Esophagus muscularis mucosa (tissue), 4 donors: Measurements from ENCODE around the gene POLR2M. TPM values are rescaled to one million over a fixed set of nuclear protein-coding genes. Genes with fewer than 3 reads are reported as not detected.

Experiments
- DNase-seq: peaks from one replicate; pipeline ENCODE4 v3.0.0-alpha.2; 2017; ENCODE audit errors: extremely low spot score
- H3K27ac ChIP-seq, 4 donors: fragments of 200-600 bp; sonication (generic); replicated peaks in 1 of 4; 1 replicate in 3 of 4; 2 replicates in 1 of 4; pipeline ENCODE4 v1.5.1; 2016 to 2019; ENCODE audit warnings: mild to moderate bottlenecking in 1 of 4
- H3K27me3 ChIP-seq, 4 donors: fragments of 200-600 bp; sonication (generic); one replicate each; pipeline versions ENCODE4 v1.5.1 to v1.6.0; 2016 to 2019
- H3K36me3 ChIP-seq, 4 donors: fragments of 200-600 bp; sonication (generic); one replicate each; pipeline ENCODE4 v1.5.1; 2016 to 2019
- H3K4me1 ChIP-seq, 4 donors: fragments of 200-600 bp; sonication (generic); one replicate each; pipeline ENCODE4 v1.5.1; 2016 to 2019
- H3K4me3 ChIP-seq, 4 donors: fragments of 200-600 bp; sonication (generic); 1 replicate in 2 of 4; 2 replicates in 2 of 4; pipeline ENCODE4 v1.5.1; 2016 to 2019; ENCODE audit warnings: mild to moderate bottlenecking in 4 of 4, moderate library complexity in 1 of 4
- H3K9me3 ChIP-seq, 4 donors: fragments of 200-600 bp; sonication (generic); 1 replicate in 3 of 4; 2 replicates in 1 of 4; pipeline ENCODE4 v1.5.1; 2016 to 2019
- EP300 ChIP-seq: sonication (generic); formaldehyde crosslinking; IDR thresholded peaks from one replicate; pipeline ENCODE4 v1.6.1; 2017; ENCODE audit warnings: antibody characterized with exemption
- POLR2A ChIP-seq: fragments of 450-650 bp; IDR thresholded peaks from one replicate; pipeline ENCODE4 v1.6.1; 2017; ENCODE audit warnings: antibody characterized with exemption, moderate library complexity, mild to moderate bottlenecking, low read depth
- POLR2AphosphoS5 ChIP-seq, 2 donors: sonication (generic); formaldehyde crosslinking; IDR thresholded peaks; one replicate each; pipeline ENCODE4 v1.6.1; 2017; ENCODE audit warnings: antibody characterized with exemption in 2 of 2
- WGBS: methylation state at CpG from one replicate; pipeline ENCODE4 v1.1.5; 2018; 5-methylcytosine and 5-hydroxymethylcytosine counted together
- intact Hi-C: fragments of 100-400 bp; cut with DNase I; formaldehyde crosslinking; loops from one replicate; pipeline ENCODE4 v1.15.1; 2023
- total RNA-seq, 4 donors: library from RNA; depleted of rRNA; stranded (reverse); fragments of >200 nt; gene quantifications; one replicate each; pipeline versions ENCODE4 v1.1.0 to v1.2.1, GENCODE V29; 2016
- TF ChIP-seq, protein P1 (sequence below), 3 experiments: fragments of 200-600 bp in 2 of 3; fragments of 450-650 bp in 1 of 3; sonication (generic) in 2 of 3; IDR thresholded peaks; one replicate each; pipeline ENCODE4 v1.5.1; 2017 to 2019; ENCODE audit warnings: antibody characterized with exemption in 3 of 3, mild to moderate bottlenecking in 2 of 3, moderate library complexity in 1 of 3

POLR2M gene
- total RNA-seq, 4 donors from 2014 or later: 133 to 799 (median 379) TPM

- H3K4me3 ChIP-seq: no peak overlapping the region
- no peaks in the 10 kb centered on the region for H3K27me3 ChIP-seq
- no peaks in the 10 kb centered on the region for H3K4me1 ChIP-seq
- no peak overlapping the region for H3K27ac ChIP-seq
- no peaks in the 10 kb centered on the region for H3K9me3 ChIP-seq
- DNase-seq: no peak
- H3K36me3 ChIP-seq: no peaks in the 10 kb centered on the region
- TF ChIP-seq, protein P1, sequence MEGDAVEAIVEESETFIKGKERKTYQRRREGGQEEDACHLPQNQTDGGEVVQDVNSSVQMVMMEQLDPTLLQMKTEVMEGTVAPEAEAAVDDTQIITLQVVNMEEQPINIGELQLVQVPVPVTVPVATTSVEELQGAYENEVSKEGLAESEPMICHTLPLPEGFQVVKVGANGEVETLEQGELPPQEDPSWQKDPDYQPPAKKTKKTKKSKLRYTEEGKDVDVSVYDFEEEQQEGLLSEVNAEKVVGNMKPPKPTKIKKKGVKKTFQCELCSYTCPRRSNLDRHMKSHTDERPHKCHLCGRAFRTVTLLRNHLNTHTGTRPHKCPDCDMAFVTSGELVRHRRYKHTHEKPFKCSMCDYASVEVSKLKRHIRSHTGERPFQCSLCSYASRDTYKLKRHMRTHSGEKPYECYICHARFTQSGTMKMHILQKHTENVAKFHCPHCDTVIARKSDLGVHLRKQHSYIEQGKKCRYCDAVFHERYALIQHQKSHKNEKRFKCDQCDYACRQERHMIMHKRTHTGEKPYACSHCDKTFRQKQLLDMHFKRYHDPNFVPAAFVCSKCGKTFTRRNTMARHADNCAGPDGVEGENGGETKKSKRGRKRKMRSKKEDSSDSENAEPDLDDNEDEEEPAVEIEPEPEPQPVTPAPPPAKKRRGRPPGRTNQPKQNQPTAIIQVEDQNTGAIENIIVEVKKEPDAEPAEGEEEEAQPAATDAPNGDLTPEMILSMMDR (IDR thresholded peaks at IDR 0.05): no peak
- TF ChIP-seq POLR2AphosphoS5 (IDR thresholded peaks at IDR 0.05) (no peak), EP300 (no peak), POLR2A (no peak)
- intact Hi-C loops: loop anchor here (10.0 kb wide), 1 partner anchor 325 kb away; the partner anchor contains the start of gene ALDH1A2
- 93% methylated on average over 4 of the region's 4 CpGs for WGBS
These were observed 33.5 kb downstream of the POLR2M start for GRCh38 chr15:57740048-57740447.

- Histone ChIP-seq H3K4me1 (no peaks in the 10 kb centered on the region), H3K27ac (no peak overlapping the region), H3K4me3 (no peak overlapping the region), H3K27me3 (no peaks in the 10 kb centered on the region), H3K9me3 (no peaks in the 10 kb centered on the region), H3K36me3 (no peaks in the 10 kb centered on the region)
- 70% methylated on average over 3 of the region's 3 CpGs for WGBS
- intact Hi-C loops: loop anchor here (10.0 kb wide), 1 partner anchor 324 kb away; the partner anchor contains the start of gene ALDH1A2
- no peak for DNase-seq
- no peak for TF ChIP-seq POLR2AphosphoS5 (IDR thresholded peaks at IDR 0.05)
- no peak for TF ChIP-seq POLR2A
These were observed 34.6 kb downstream of the POLR2M start for GRCh38 chr15:57741089-57741488.

- intact Hi-C loops: loop anchor here (10.0 kb wide), 1 partner anchor 321 kb away; the partner anchor contains the start of gene ALDH1A2
- H3K27ac ChIP-seq: no peak overlapping the region
- no peaks in the 10 kb centered on the region for H3K9me3 ChIP-seq
- H3K4me1 ChIP-seq: peaks cover 0 to 6% (median 2%) of the 10 kb centered on the region in 4 donors
- no peak overlapping the region for H3K4me3 ChIP-seq
- TF ChIP-seq POLR2AphosphoS5 (IDR thresholded peaks at IDR 0.05): no peak
- TF ChIP-seq, protein P1 (IDR thresholded peaks at IDR 0.05): no peak
- TF ChIP-seq EP300: no peak
- TF ChIP-seq POLR2A: no peak
- DNase-seq: no peak
- H3K36me3 ChIP-seq: no peaks in the 10 kb centered on the region
- H3K27me3 ChIP-seq: no peaks in the 10 kb centered on the region
- WGBS: 88% methylated on average over 4 of the region's 4 CpGs
These were observed 36.9 kb downstream of the POLR2M start for GRCh38 chr15:57743424-57743823.

DNA sequence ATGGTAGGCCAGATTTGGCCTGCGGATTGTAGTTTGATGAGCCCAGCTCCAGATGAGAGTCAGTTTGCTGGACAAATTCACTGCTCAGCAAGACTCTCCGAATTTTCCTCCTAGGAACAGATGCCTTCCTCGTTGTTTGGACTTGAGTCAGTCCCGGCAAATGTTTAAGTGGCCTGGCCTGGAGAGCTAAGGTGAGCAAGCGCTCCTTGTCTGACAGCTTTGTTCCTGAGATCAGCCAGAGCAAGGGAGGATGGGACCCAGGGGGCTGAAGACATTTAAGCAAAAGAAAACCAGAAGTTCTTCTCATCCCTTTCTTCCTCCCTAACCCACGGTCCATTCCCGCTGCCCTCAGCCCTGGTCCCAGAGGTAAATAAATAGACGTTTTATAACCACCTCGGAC, 40.3 kb downstream of the POLR2M start:
- intact Hi-C loops: loop anchor here (5.0 to 10.0 kb wide), 2 partner anchors 101 to 318 kb away; partner anchors contain the start of gene ALDH1A2
- WGBS: 58% methylated on average over 9 of the region's 9 CpGs
- Histone ChIP-seq H3K27me3 (no peaks in the 10 kb centered on the region), H3K36me3 (no peaks in the 10 kb centered on the region), H3K4me3 (peak overlapping the region; percentile 27 to 39 (median 29)), H3K27ac (peak overlapping the region in 2 of 4 donors; percentile 10 to 59), H3K4me1 (peaks cover 0 to 6% (median 2%) of the 10 kb centered on the region in 4 donors), H3K9me3 (no peaks in the 10 kb centered on the region)
- TF ChIP-seq, protein P1 (IDR thresholded peaks at IDR 0.05): no peak
- no peak for DNase-seq

DNA sequence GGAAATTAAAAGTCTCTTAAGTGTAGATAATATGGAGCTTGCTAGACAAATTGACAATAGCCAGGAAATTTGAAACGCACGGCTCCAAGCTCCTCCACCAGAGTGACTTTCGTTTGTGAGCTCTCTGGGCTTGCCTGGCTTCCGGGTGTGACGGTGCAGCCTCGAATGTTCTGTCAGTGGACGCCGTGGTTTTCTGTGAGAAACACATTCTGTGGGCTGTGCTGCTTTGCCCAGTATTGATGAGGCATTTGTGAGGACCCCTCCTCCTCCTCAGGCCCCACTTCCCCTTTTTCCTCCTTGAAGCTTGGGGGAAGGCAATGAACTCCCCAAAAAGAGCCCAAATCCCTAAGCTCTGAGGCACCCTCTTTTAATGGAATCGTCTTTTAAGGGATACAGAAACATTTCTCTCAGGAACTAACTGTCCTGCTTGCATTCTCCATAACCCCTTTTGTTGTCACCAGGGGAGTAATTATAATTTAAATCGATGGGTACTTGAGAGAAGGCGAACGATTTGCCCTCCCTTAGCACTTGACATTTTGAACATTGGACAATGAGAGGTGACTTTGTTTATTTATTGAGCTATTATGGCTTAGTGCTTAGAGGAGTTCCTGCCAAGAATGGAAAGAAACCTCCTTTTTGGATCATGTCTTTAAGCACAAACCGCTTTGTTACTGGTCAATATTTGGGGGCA, 40.8 kb downstream of the POLR2M start:
- peak overlapping the region in 2 of 4 donors; percentile 10 to 59 for H3K27ac ChIP-seq
- H3K27me3 ChIP-seq: no peaks in the 10 kb centered on the region
- H3K36me3 ChIP-seq: no peaks in the 10 kb centered on the region
- no peak for DNase-seq
- 43% methylated on average over 13 of the region's 13 CpGs for WGBS
- peaks cover 0 to 9% (median 6%) of the 10 kb centered on the region in 4 donors for H3K4me1 ChIP-seq
- TF ChIP-seq, protein P1 (IDR thresholded peaks at IDR 0.05): no peak
- TF ChIP-seq EP300 (no peak), POLR2A (no peak), POLR2AphosphoS5 (IDR thresholded peaks at IDR 0.05) (peak in 1 of 2 donors; percentile 45)
- intact Hi-C loops: loop anchor here (5.0 to 10.0 kb wide), 2 partner anchors 100 to 317 kb away; partner anchors contain the start of gene ALDH1A2
- H3K9me3 ChIP-seq: no peaks in the 10 kb centered on the region
- H3K4me3 ChIP-seq: peak overlapping the region; percentile 27 to 39 (median 29)
